Nephron progenitor cell (in vitro differentiated cells): ENCODE measurements around the gene KLF13.

ENCODE experiments used
- DNase-seq: peaks from one replicate; pipeline ENCODE4 v3.0.0; 2021
- H3K27ac Mint-ChIP-seq: 2 replicates; pipeline ENCODE4 v1.8.0; 2021; ENCODE audit warnings: mild to moderate bottlenecking, moderate library complexity, mixed read lengths
- H3K27me3 Mint-ChIP-seq: 2 replicates; pipeline ENCODE4 v1.8.0; 2021; ENCODE audit warnings: mild to moderate bottlenecking, low read depth, mixed read lengths; ENCODE audit not compliant: poor library complexity
- H3K36me3 Mint-ChIP-seq: 2 replicates; pipeline ENCODE4 v1.8.0; 2021; ENCODE audit warnings: low read depth, mixed read lengths
- H3K4me1 Mint-ChIP-seq: 2 replicates; pipeline ENCODE4 v1.8.0; 2021; ENCODE audit warnings: mixed read lengths
- H3K4me3 Mint-ChIP-seq: 2 replicates; pipeline ENCODE4 v1.8.0; 2021; ENCODE audit warnings: mild to moderate bottlenecking, moderate library complexity, mixed read lengths
- H3K9me3 Mint-ChIP-seq: 2 replicates; pipeline ENCODE4 v1.8.0; 2021; ENCODE audit warnings: mild to moderate bottlenecking, moderate library complexity, mixed read lengths
- TF ChIP-seq, protein P1 (sequence below): fragments of 200-600 bp; sonication (generic); IDR thresholded peaks from 2 replicates; pipeline ENCODE4 v1.5.0; 2021; ENCODE audit warnings: antibody characterized with exemption

Gene KLF13

DNA sequence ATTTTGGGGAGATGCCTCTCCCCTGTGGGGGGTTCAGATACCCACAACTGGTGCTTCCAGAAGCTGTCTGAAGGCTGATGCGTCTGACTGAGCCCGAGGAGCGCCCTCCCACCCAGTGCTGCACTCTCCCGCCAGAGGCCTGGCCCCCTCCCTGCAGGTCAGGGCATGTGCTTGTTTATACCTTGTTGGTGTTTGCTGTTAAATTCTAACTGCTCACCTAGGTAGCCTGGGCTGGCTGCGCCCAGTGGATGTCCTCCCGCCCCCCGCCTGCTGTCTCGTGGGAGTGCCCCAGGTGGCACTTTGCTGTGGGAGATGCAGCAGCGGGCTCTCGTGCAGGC is 12.9 kb downstream of the KLF13 start:
- Mint-ChIP-seq H3K4me3 (no peak overlapping the region), H3K27me3 (peaks cover 6% of the 10 kb centered on the region), H3K9me3 (no peaks in the 10 kb centered on the region), H3K27ac (no peak overlapping the region), H3K4me1 (peaks cover 85% of the 10 kb centered on the region), H3K36me3 (no peaks in the 10 kb centered on the region)
- TF ChIP-seq, protein P1, sequence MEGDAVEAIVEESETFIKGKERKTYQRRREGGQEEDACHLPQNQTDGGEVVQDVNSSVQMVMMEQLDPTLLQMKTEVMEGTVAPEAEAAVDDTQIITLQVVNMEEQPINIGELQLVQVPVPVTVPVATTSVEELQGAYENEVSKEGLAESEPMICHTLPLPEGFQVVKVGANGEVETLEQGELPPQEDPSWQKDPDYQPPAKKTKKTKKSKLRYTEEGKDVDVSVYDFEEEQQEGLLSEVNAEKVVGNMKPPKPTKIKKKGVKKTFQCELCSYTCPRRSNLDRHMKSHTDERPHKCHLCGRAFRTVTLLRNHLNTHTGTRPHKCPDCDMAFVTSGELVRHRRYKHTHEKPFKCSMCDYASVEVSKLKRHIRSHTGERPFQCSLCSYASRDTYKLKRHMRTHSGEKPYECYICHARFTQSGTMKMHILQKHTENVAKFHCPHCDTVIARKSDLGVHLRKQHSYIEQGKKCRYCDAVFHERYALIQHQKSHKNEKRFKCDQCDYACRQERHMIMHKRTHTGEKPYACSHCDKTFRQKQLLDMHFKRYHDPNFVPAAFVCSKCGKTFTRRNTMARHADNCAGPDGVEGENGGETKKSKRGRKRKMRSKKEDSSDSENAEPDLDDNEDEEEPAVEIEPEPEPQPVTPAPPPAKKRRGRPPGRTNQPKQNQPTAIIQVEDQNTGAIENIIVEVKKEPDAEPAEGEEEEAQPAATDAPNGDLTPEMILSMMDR = no peak
- no peak for DNase-seq

GRCh38 chr15:31340047-31340446 is 13.4 kb downstream of the KLF13 start:
- no peaks in the 10 kb centered on the region for H3K36me3 Mint-ChIP-seq
- H3K9me3 Mint-ChIP-seq = no peaks in the 10 kb centered on the region
- DNase-seq = no peak
- peaks cover 6% of the 10 kb centered on the region for H3K27me3 Mint-ChIP-seq
- H3K4me3 Mint-ChIP-seq = no peak overlapping the region
- TF ChIP-seq, protein P1 = no peak
- H3K4me1 Mint-ChIP-seq = peaks cover 82% of the 10 kb centered on the region
- no peak overlapping the region for H3K27ac Mint-ChIP-seq

- Mint-ChIP-seq H3K27ac (no peak overlapping the region), H3K4me3 (no peak overlapping the region)
These were observed 14.0 kb downstream of the KLF13 start for GRCh38 chr15:31340592-31340991.

DNA sequence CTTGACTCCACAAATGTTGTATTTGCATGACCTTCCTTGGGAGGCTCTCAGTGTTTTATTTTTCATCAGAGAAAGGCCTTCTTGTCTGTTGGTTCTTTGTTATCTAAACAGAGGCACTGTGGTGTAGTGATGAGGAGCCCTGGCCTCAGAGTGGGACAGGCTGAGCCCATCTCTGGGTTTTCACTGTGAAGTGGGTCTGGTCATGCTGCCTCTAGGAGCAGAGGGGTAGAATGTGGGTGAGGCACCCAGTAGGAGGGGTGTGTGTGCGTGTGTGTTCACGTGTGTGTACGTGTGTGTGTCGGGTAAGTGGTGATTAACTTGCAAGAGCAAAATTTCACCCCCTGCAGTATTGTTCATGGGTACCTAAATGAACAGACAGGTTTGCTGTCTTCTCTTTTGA is 14.4 kb downstream of the KLF13 start:
- TF ChIP-seq, protein P1 = no peak
- H3K4me3 Mint-ChIP-seq = no peak overlapping the region

More at GRCh38 chr15:31340592-31340991, 14.0 kb downstream of the KLF13 start:
- Mint-ChIP-seq H3K36me3 (no peaks in the 10 kb centered on the region), H3K9me3 (no peaks in the 10 kb centered on the region), H3K4me1 (peaks cover 77% of the 10 kb centered on the region), H3K27me3 (peaks cover 6% of the 10 kb centered on the region)
- TF ChIP-seq, protein P1 = no peak
- no peak for DNase-seq

GRCh38 chr15:31341496-31342195 is 15.0 kb downstream of the KLF13 start:
- Mint-ChIP-seq H3K9me3 (no peaks in the 10 kb centered on the region), H3K27ac (no peak overlapping the region), H3K27me3 (peaks cover 6% of the 10 kb centered on the region), H3K36me3 (no peaks in the 10 kb centered on the region), H3K4me1 (peaks cover 74% of the 10 kb centered on the region), H3K4me3 (no peak overlapping the region)
- TF ChIP-seq, protein P1 = no peak
- no peak for DNase-seq

More for the DNA sequence above, 14.4 kb downstream of the KLF13 start:
- no peaks in the 10 kb centered on the region for H3K36me3 Mint-ChIP-seq
- H3K27me3 Mint-ChIP-seq = peaks cover 6% of the 10 kb centered on the region
- DNase-seq = no peak
- H3K9me3 Mint-ChIP-seq = no peaks in the 10 kb centered on the region
- peaks cover 74% of the 10 kb centered on the region for H3K4me1 Mint-ChIP-seq
- H3K27ac Mint-ChIP-seq = no peak overlapping the region

GRCh38 chr15:31342381-31342780 is 15.7 kb downstream of the KLF13 start:
- DNase-seq = no peak
- peaks cover 68% of the 10 kb centered on the region for H3K4me1 Mint-ChIP-seq
- TF ChIP-seq, protein P1 = no peak
- no peaks in the 10 kb centered on the region for H3K36me3 Mint-ChIP-seq
- H3K9me3 Mint-ChIP-seq = no peaks in the 10 kb centered on the region
- peaks cover 3% of the 10 kb centered on the region for H3K27me3 Mint-ChIP-seq
- H3K4me3 Mint-ChIP-seq = no peak overlapping the region
- H3K27ac Mint-ChIP-seq = no peak overlapping the region
